ENCODE results near the gene GNG7. TPM values are rescaled to one million over a fixed set of nuclear protein-coding genes. Genes with fewer than 3 reads are reported as not detected.
A peak's percentile ranks its signal among the peaks of the same experiment; 100 is the strongest.

Gene GNG7
- polyA plus RNA-seq, 3 donors: 1.1 to 1.6 (median 1.3) TPM

GRCh38 chr19:2650515-2650914 lies 52.0 kb downstream of the GNG7 start:
- Mint-ChIP-seq H3K9me3 (peaks cover 0 to 2% (median 0%) of the 10 kb centered on the region in 7 donors), H3K4me3 (no peak overlapping the region), H3K4me1 (no peaks in the 10 kb centered on the region), H3K27me3 (ENCODE audit: low read depth in 3 of 3) (no peaks in the 10 kb centered on the region), H3K27ac (no peak overlapping the region), H3K36me3 (no peaks in the 10 kb centered on the region)
- H3K27me3 ChIP-seq (ENCODE audit: control insufficient read depth in 2 of 2, insufficient read depth in 2 of 2, low read length in 2 of 2): no peaks in the 10 kb centered on the region
- no peak overlapping the region for H2AFZ ChIP-seq (ENCODE audit: insufficient read depth, low read depth, low read length, poor library complexity, severe bottlenecking)
- H3K27ac ChIP-seq (ENCODE audit: low read depth in 1 of 2, low read length in 2 of 2): no peak overlapping the region
- H3K4me2 ChIP-seq (replicated peaks; ENCODE audit: extremely low read depth, low read length, poor library complexity, severe bottlenecking): no peak overlapping the region
- no peaks in the 10 kb centered on the region for H3K9me3 ChIP-seq (replicated peaks in 1 of 2; ENCODE audit: control insufficient read depth in 1 of 2, insufficient read depth in 1 of 2, low read length in 2 of 2)
- intact Hi-C loops (cut with micrococcal nuclease): no loop called here
- no peak overlapping the region for H3K9ac ChIP-seq (ENCODE audit: insufficient read depth, low read length, poor library complexity, severe bottlenecking)
- no peaks in the 10 kb centered on the region for H3K4me1 ChIP-seq (ENCODE audit: control insufficient read depth in 1 of 2, insufficient read depth in 2 of 2, low read length in 2 of 2)
- TF ChIP-seq CTCF (IDR thresholded peaks at IDR 0.05): no peak
- H3K36me3 ChIP-seq (replicated peaks in 1 of 2; ENCODE audit: control insufficient read depth in 1 of 2, insufficient read depth in 2 of 2, low read length in 2 of 2): no peaks in the 10 kb centered on the region
- 94% methylated on average over 21 of the region's 21 CpGs for WGBS (ENCODE audit: insufficient coverage)
- H3K79me2 ChIP-seq (ENCODE audit: insufficient read depth, low read length): no peaks in the 10 kb centered on the region
- DNase-seq: no peak
- H4K20me1 ChIP-seq (ENCODE audit: insufficient read depth, low read length): no peaks in the 10 kb centered on the region
- no peak overlapping the region for H3K4me3 ChIP-seq (replicated peaks in 1 of 3; ENCODE audit: low read depth in 2 of 3, low read length in 3 of 3)

GRCh38 chr19:2648528-2648937 lies 54.0 kb downstream of the GNG7 start:
- no peaks in the 10 kb centered on the region for H3K4me1 ChIP-seq (ENCODE audit: control insufficient read depth in 1 of 2, insufficient read depth in 2 of 2, low read length in 2 of 2)
- no peak overlapping the region for H3K9ac ChIP-seq (ENCODE audit: insufficient read depth, low read length, poor library complexity, severe bottlenecking)
- no peaks in the 10 kb centered on the region for H4K20me1 ChIP-seq (ENCODE audit: insufficient read depth, low read length)
- H3K4me2 ChIP-seq (replicated peaks; ENCODE audit: extremely low read depth, low read length, poor library complexity, severe bottlenecking): no peak overlapping the region
- no peaks in the 10 kb centered on the region for H3K27me3 ChIP-seq (ENCODE audit: control insufficient read depth in 2 of 2, insufficient read depth in 2 of 2, low read length in 2 of 2)
- 32% methylated on average over 3 of the region's 4 CpGs for WGBS (ENCODE audit: insufficient coverage)
- peak; percentile 59 to 74 (median 69) for DNase-seq
- Mint-ChIP-seq H3K4me1 (no peaks in the 10 kb centered on the region), H3K27me3 (ENCODE audit: low read depth in 3 of 3) (no peaks in the 10 kb centered on the region), H3K9me3 (peaks cover 0 to 2% (median 0%) of the 10 kb centered on the region in 7 donors), H3K27ac (no peak overlapping the region), H3K4me3 (no peak overlapping the region), H3K36me3 (peaks cover 0 to 6% of the 10 kb centered on the region in 2 donors)
- no peak overlapping the region for H3K27ac ChIP-seq (ENCODE audit: low read depth in 1 of 2, low read length in 2 of 2)
- no peaks in the 10 kb centered on the region for H3K36me3 ChIP-seq (replicated peaks in 1 of 2; ENCODE audit: control insufficient read depth in 1 of 2, insufficient read depth in 2 of 2, low read length in 2 of 2)
- H3K9me3 ChIP-seq (replicated peaks in 1 of 2; ENCODE audit: control insufficient read depth in 1 of 2, insufficient read depth in 1 of 2, low read length in 2 of 2): no peaks in the 10 kb centered on the region
- intact Hi-C loops (cut with micrococcal nuclease): loop anchor here (1.0 to 10.0 kb wide), 4 partner anchors 100 to 226 kb away; no protein-coding TSS in a partner anchor
- H3K4me3 ChIP-seq (replicated peaks in 1 of 3; ENCODE audit: low read depth in 2 of 3, low read length in 3 of 3): no peak overlapping the region
- no peaks in the 10 kb centered on the region for H3K79me2 ChIP-seq (ENCODE audit: insufficient read depth, low read length)
- H2AFZ ChIP-seq (ENCODE audit: insufficient read depth, low read depth, low read length, poor library complexity, severe bottlenecking): no peak overlapping the region
- TF ChIP-seq CTCF (IDR thresholded peaks at IDR 0.05): peak; percentile 95
